Spleen (tissue), 11 donors: ENCODE measurements around the gene SUSD3. TPM values are rescaled to one million over a fixed set of nuclear protein-coding genes. Genes with fewer than 3 reads are reported as not detected.

Source experiments
- DNase-seq: peaks from one replicate; pipeline ENCODE4 v3.0.0-alpha.2; 2020
- H3K27ac ChIP-seq, 8 donors: fragments of 200-600 bp; sonication (generic) in 7 of 8; 1 replicate in 4 of 8; 2 replicates in 4 of 8; pipeline versions ENCODE4 v1.5.0 to v1.8.0; 2016 to 2021; ENCODE audit warnings: inconsistent platforms in 4 of 8, mild to moderate bottlenecking in 4 of 8, moderate library complexity in 1 of 8
- H3K27me3 ChIP-seq, 7 donors: fragments of 200-600 bp; sonication (generic) in 6 of 7; replicated peaks in 1 of 7; 1 replicate in 4 of 7; 2 replicates in 3 of 7; pipeline versions ENCODE4 v1.5.0 to v1.8.0; 2016 to 2021; ENCODE audit warnings: inconsistent platforms in 3 of 7, mild to moderate bottlenecking in 1 of 7
- H3K36me3 ChIP-seq, 6 donors: fragments of 200-600 bp; sonication (generic) in 5 of 6; 1 replicate in 4 of 6; 2 replicates in 2 of 6; pipeline versions ENCODE4 v1.5.0 to v1.8.0; 2016 to 2021; ENCODE audit warnings: inconsistent platforms in 2 of 6
- H3K4me1 ChIP-seq, 6 donors: fragments of 200-600 bp; sonication (generic) in 5 of 6; 1 replicate in 3 of 6; 2 replicates in 3 of 6; pipeline versions ENCODE4 v1.5.0 to v1.8.0; 2016 to 2021; ENCODE audit warnings: inconsistent platforms in 3 of 6
- H3K4me3 ChIP-seq, 8 donors: fragments of 200-600 bp; sonication (generic) in 7 of 8; 1 replicate in 4 of 8; 2 replicates in 4 of 8; pipeline versions ENCODE4 v1.5.0 to v1.8.0; 2016 to 2021; ENCODE audit warnings: inconsistent platforms in 4 of 8, mild to moderate bottlenecking in 4 of 8, moderate library complexity in 2 of 8
- H3K9me3 ChIP-seq, 8 donors: fragments of 200-600 bp; sonication (generic) in 7 of 8; 1 replicate in 4 of 8; 2 replicates in 4 of 8; pipeline versions ENCODE4 v1.5.0 to v1.8.0; 2016 to 2021; ENCODE audit warnings: inconsistent platforms in 4 of 8
- CTCF ChIP-seq, 11 experiments: fragments of 200-600 bp in 7 of 11; fragments of 450-650 bp in 4 of 11; sonication (generic) in 4 of 11; IDR thresholded peaks in 8 of 11; conservative IDR thresholded peaks in 3 of 11; 1 replicate in 7 of 11; 2 replicates in 4 of 11; pipeline versions ENCODE4 v1.4.0 to v1.8.0; 2016 to 2021; ENCODE audit warnings: antibody characterized with exemption in 11 of 11, inconsistent platforms in 4 of 11, mild to moderate bottlenecking in 1 of 11
- POLR2A ChIP-seq, 3 donors: fragments of 450-650 bp; IDR thresholded peaks; one replicate each; pipeline ENCODE4 v1.5.1; 2017; ENCODE audit warnings: antibody characterized with exemption in 3 of 3, mild to moderate bottlenecking in 1 of 3
- POLR2AphosphoS5 ChIP-seq, 3 donors: sonication (generic); formaldehyde crosslinking; IDR thresholded peaks; one replicate each; pipeline ENCODE4 v1.5.1; 2017; ENCODE audit warnings: antibody characterized with exemption in 3 of 3
- WGBS, 5 donors: extraction: QIAGEN DNeasy Blood & Tissue Kit in 3 of 5; methylation state at CpG; one replicate each; pipeline versions ENCODE4 v1.1.5 to v1.1.7; 2013 to 2018; 5-methylcytosine and 5-hydroxymethylcytosine counted together
- intact Hi-C: fragments of 100-400 bp; cut with DNase I; formaldehyde crosslinking; loops from one replicate; pipeline ENCODE4 v1.15.0; 2023; ENCODE audit warnings: low total_unique reads
- polyA plus RNA-seq, 3 donors: library from polyadenylated mRNA; stranded (reverse); fragments of 200-250 nt; gene quantifications; one replicate each; pipeline ENCODE4 v1.2.1, GENCODE V29; 2013
- total RNA-seq, 7 donors: library from RNA; depleted of rRNA in 3 of 7; stranded (reverse); fragments of >200 nt in 3 of 7; fragmentation: NEBNext Ultra II Directional in 4 of 7; extraction: Animal tissue kit (Norgen Biotek cat#: 25700) in 4 of 7; gene quantifications; one replicate each; pipeline versions ENCODE4 v1.1.0 to v1.2.1, GENCODE V29; 2016 to 2021
- donor health status: healthy with polysubstance abuse.
- donor health status: DM: no; HTN: no; CAD: no; lungs with moderate emphysema.
- donor health status: DM: no; HTN: no; CAD: no.
- donor health status: Bipolar disorder and iron deficiency.
- donor health status: healthy.
- donor health status: DM: no; HTN: no; CAD: no.
- donor health status: DM: yes; HTN: yes; CAD: no.

Gene SUSD3
- total and polyA plus RNA-seq, 10 donors: 27.6 to 68.8 (median 48.3) TPM

GRCh38 chr9:93061791-93062763 is 3.6 kb downstream of the SUSD3 start:
- WGBS, 5 donors: 46 to 66% (median 64%) methylated on average over 17 to 19 of the region's 19 CpGs

GRCh38 chr9:93064392-93065134 is 6.1 kb downstream of the SUSD3 start:
- H3K9me3 ChIP-seq: no peaks in the 10 kb centered on the region
- peaks cover 0 to 37% (median 3%) of the 10 kb centered on the region in 6 donors for H3K36me3 ChIP-seq
- intact Hi-C loops: no loop called here
- H3K27ac ChIP-seq: peak overlapping the region; percentile 74 to 98 (median 93)
- peak; percentile 95 for DNase-seq
- TF ChIP-seq POLR2A (IDR thresholded peaks at IDR 0.05) (no peak), POLR2AphosphoS5 (IDR thresholded peaks at IDR 0.05) (peak; percentile 63 to 93 (median 80))
- peak overlapping the region in 1 of 8 donors; percentile 88 for H3K4me3 ChIP-seq
- no peaks in the 10 kb centered on the region for H3K27me3 ChIP-seq
- peaks cover 55 to 99% (median 66%) of the 10 kb centered on the region in 6 donors for H3K4me1 ChIP-seq
- 14 to 53% (median 41%) methylated on average over 9 to 12 of the region's 12 CpGs for whole genome bisulfite sequencing, 5 donors

More at GRCh38 chr9:93061791-93062763, 3.6 kb downstream of the SUSD3 start:
- TF ChIP-seq POLR2A (IDR thresholded peaks at IDR 0.05) (no peak), POLR2AphosphoS5 (IDR thresholded peaks at IDR 0.05) (peak; percentile 90 to 96 (median 93))
- intact Hi-C loops: no loop called here
- Histone ChIP-seq H3K9me3 (no peaks in the 10 kb centered on the region), H3K27me3 (no peaks in the 10 kb centered on the region), H3K27ac (peak overlapping the region; percentile 74 to 98 (median 93)), H3K4me1 (peaks cover 55 to 100% (median 83%) of the 10 kb centered on the region in 6 donors), H3K36me3 (peaks cover 0 to 24% (median 0%) of the 10 kb centered on the region in 6 donors), H3K4me3 (peak overlapping the region in 3 of 8 donors; percentile 8 to 88 (median 8))
- peak; percentile 93 for DNase-seq

GRCh38 chr9:93065135-93065720 is 6.7 kb downstream of the SUSD3 start:
- Histone ChIP-seq H3K9me3 (no peaks in the 10 kb centered on the region), H3K27me3 (no peaks in the 10 kb centered on the region), H3K36me3 (peaks cover 0 to 44% (median 3%) of the 10 kb centered on the region in 6 donors), H3K4me1 (peaks cover 49 to 95% (median 59%) of the 10 kb centered on the region in 6 donors), H3K4me3 (peak overlapping the region in 1 of 8 donors; percentile 88), H3K27ac (peak overlapping the region; percentile 74 to 98 (median 93))
- 51 to 66% (median 58%) methylated on average over 12 to 15 of the region's 15 CpGs for WGBS, 5 donors
- intact Hi-C loops: no loop called here
- DNase-seq: no peak
- TF ChIP-seq POLR2AphosphoS5 (IDR thresholded peaks at IDR 0.05): peak in 1 of 3 donors; percentile 19
- no peak for TF ChIP-seq CTCF (IDR thresholded peaks at IDR 0.05 in 8 of 11, conservative IDR thresholded peaks at IDR 0.05 in 3 of 11)

- intact Hi-C loops: no loop called here
- TF ChIP-seq POLR2A (IDR thresholded peaks at IDR 0.05) (no peak), CTCF (IDR thresholded peaks at IDR 0.05 in 8 of 11, conservative IDR thresholded peaks at IDR 0.05 in 3 of 11) (no peak), POLR2AphosphoS5 (IDR thresholded peaks at IDR 0.05) (no peak)
- WGBS, 5 donors: 86 to 98% (median 94%) methylated on average over 3 of the region's 3 CpGs
These were observed 8.6 kb downstream of the SUSD3 start for GRCh38 chr9:93066978-93067603.

More at GRCh38 chr9:93066978-93067603, 8.6 kb downstream of the SUSD3 start:
- Histone ChIP-seq H3K9me3 (no peaks in the 10 kb centered on the region), H3K27me3 (no peaks in the 10 kb centered on the region), H3K36me3 (peaks cover 0 to 63% (median 3%) of the 10 kb centered on the region in 6 donors), H3K4me3 (no peak overlapping the region), H3K4me1 (peaks cover 31 to 91% (median 46%) of the 10 kb centered on the region in 6 donors), H3K27ac (no peak overlapping the region)
- no peak for DNase-seq
